Measurements from ENCODE around the gene TENM4.

- no peak for TF ChIP-seq EP300 (IDR thresholded peaks at IDR 0.05; ENCODE audit: borderline replicate concordance)
- no peak for TF ChIP-seq YY1 (IDR thresholded peaks at IDR 0.05; ENCODE audit: low read depth)
- TF ChIP-seq RAD21 (IDR thresholded peaks at IDR 0.05; ENCODE audit: low read depth): no peak
- no peak for TF ChIP-seq CEBPB (IDR thresholded peaks at IDR 0.05)
- no peak for TF ChIP-seq EGR1 (IDR thresholded peaks at IDR 0.05)
- no peak for TF ChIP-seq REST (IDR thresholded peaks at IDR 0.05; ENCODE audit: low read depth)
Observed at GRCh38 chr11:78689585-78690153, 751.2 kb downstream of the TENM4 start.

Data from Ishikawa (cell line).